K562 (cell line): Measurements from ENCODE around the gene PRKAR1B. TPM values are rescaled to one million over a fixed set of nuclear protein-coding genes. Genes with fewer than 3 reads are reported as not detected.

Source experiments
- ATAC-seq: fragments of 200-7000 bp; cut with Tn5 transposase; 3 replicates; pipeline ENCODE4 v1.9.1; 2020; ENCODE audit warnings: moderate library complexity
- BruUV-seq: library from RNA; stranded (reverse); fragments of 400-500 nt; replicated peaks from 2 replicates; lab custom pipeline; 2021; lab: Mats Ljungman, UMichigan
- CTCF ChIA-PET: fragments of 300-600 bp; formaldehyde crosslinking; extraction: SDS; loops from one replicate; lab custom pipeline; 2021; ENCODE audit warnings: low intra/inter-chr PET ratio; lab: Yijun Ruan, JAX
- POLR2A ChIA-PET: fragments of 300-600, 350-650 bp; sonication (Branson Sonifier 250); formaldehyde crosslinking; extraction: SDS; loops from one replicate; lab custom pipeline; 2021; ENCODE audit warnings: antibody characterized with exemption, inconsistent platforms; lab: Yijun Ruan, JAX
- DNase-seq, 4 experiments: peaks; one replicate each; pipeline versions ENCODE4 v3.0.0 to v3.0.0-alpha.2; 2011 to 2018; ENCODE audit warnings: low spot score in 3 of 4, mixed read lengths in 3 of 4; ENCODE audit errors: extremely low read depth in 1 of 4
- FAIRE-seq: peaks from 2 replicates; lab custom pipeline; 2011; peaks lifted over from hg19 to GRCh38; lab: Jason Lieb, UNC
- H2AFZ ChIP-seq: 2 replicates; pipeline ENCODE4 v1.6.0; 2011; ENCODE audit warnings: low read depth, low read length, control low read depth, inconsistent platforms
- H3K27ac ChIP-seq: fragments of 200-600 bp; 3 replicates; pipeline ENCODE4 v1.8.0; 2011; ENCODE audit warnings: low read depth, mild to moderate bottlenecking, control low read depth, inconsistent platforms, low read length, moderate library complexity, mixed read lengths; ENCODE audit errors: extremely low read depth
- H3K27me3 ChIP-seq, 2 experiments: fragments of 300-600 bp in 1 of 2; 2 replicates in 1 of 2; 3 replicates in 1 of 2; pipeline versions ENCODE4 v1.6.0 to v1.8.0; 2011; ENCODE audit warnings: inconsistent platforms in 2 of 2, low read length in 2 of 2, mild to moderate bottlenecking in 1 of 2, mixed read lengths in 1 of 2, moderate library complexity in 1 of 2; ENCODE audit not compliant: control insufficient read depth in 2 of 2, insufficient read depth in 2 of 2
- H3K36me3 ChIP-seq: fragments of 300-600 bp; 3 replicates; pipeline ENCODE4 v1.8.0; 2011; ENCODE audit warnings: mild to moderate bottlenecking, low read length, inconsistent platforms; ENCODE audit not compliant: control insufficient read depth, insufficient read depth
- H3K4me1 ChIP-seq, 2 experiments: fragments of 200-600 bp in 1 of 2; replicated peaks in 1 of 2; 2 replicates in 1 of 2; 3 replicates in 1 of 2; pipeline versions ENCODE4 v1.5.1 to v1.8.0; 2011; ENCODE audit warnings: inconsistent platforms in 2 of 2, low read length in 2 of 2, mild to moderate bottlenecking in 1 of 2, mixed read lengths in 1 of 2, moderate library complexity in 1 of 2; ENCODE audit not compliant: control insufficient read depth in 2 of 2, insufficient read depth in 2 of 2
- H3K4me2 ChIP-seq: 2 replicates; pipeline ENCODE4 v1.6.1; 2011; ENCODE audit warnings: low read length, control low read depth, inconsistent platforms, mixed read lengths; ENCODE audit not compliant: insufficient read depth
- H3K4me3 ChIP-seq: fragments of 200-600 bp; sonication (generic), shearing (Covaris generic); 2 replicates; pipeline ENCODE4 v1.5.1; 2016; ENCODE audit warnings: control low read depth, inconsistent platforms
- H3K79me2 ChIP-seq: fragments of 200-600 bp; 3 replicates; pipeline ENCODE4 v1.8.0; 2011; ENCODE audit warnings: low read length, inconsistent platforms; ENCODE audit not compliant: control insufficient read depth, insufficient read depth
- H3K9ac ChIP-seq, 2 experiments: 2 replicates each; pipeline versions ENCODE4 v1.6.0 to v1.6.1; 2011; ENCODE audit warnings: low read depth in 2 of 2, low read length in 2 of 2, control low read depth in 1 of 2, inconsistent platforms in 1 of 2, mild to moderate bottlenecking in 1 of 2, mixed read lengths in 1 of 2; ENCODE audit not compliant: insufficient read depth in 1 of 2
- H3K9me1 ChIP-seq: one replicate; pipeline ENCODE4 v1.6.0; 2011; ENCODE audit warnings: inconsistent platforms, mild to moderate bottlenecking, low read length, moderate library complexity; ENCODE audit not compliant: control insufficient read depth, insufficient read depth
- H3K9me3 ChIP-seq: replicated peaks from 2 replicates; pipeline ENCODE4 v1.5.1; 2011; ENCODE audit warnings: low read depth, low read length, inconsistent platforms; ENCODE audit not compliant: control insufficient read depth, insufficient read depth
- H4K20me1 ChIP-seq: replicated peaks from 2 replicates; pipeline ENCODE4 v1.6.1; 2011; ENCODE audit warnings: low read length, inconsistent platforms, mixed read lengths; ENCODE audit not compliant: control insufficient read depth, insufficient read depth
- BHLHE40 ChIP-seq: IDR thresholded peaks from 2 replicates; pipeline ENCODE4 v1.6.1; 2011; ENCODE audit warnings: low read length, improper control_type of control experiment
- CBFA2T3 ChIP-seq: fragments of 450-650 bp; IDR thresholded peaks from 2 replicates; pipeline ENCODE4 v1.6.1; 2017
- CEBPB ChIP-seq: fragments of 450-650 bp; IDR thresholded peaks from 2 replicates; pipeline ENCODE4 v1.6.1; 2016; ENCODE audit warnings: missing genetic modification characterization, missing compliant biosample characterization
- DACH1 ChIP-seq: fragments of 450-650 bp; IDR thresholded peaks from 2 replicates; pipeline ENCODE4 v1.6.1; 2018; ENCODE audit not compliant: partially characterized antibody
- HNRNPL ChIP-seq: fragments of 200-400 bp; formaldehyde crosslinking; IDR thresholded peaks from 2 replicates; pipeline ENCODE4 v1.6.1; 2017; ENCODE audit warnings: low read depth, mild to moderate bottlenecking, low read length
- MTA3 ChIP-seq: fragments of 450-650 bp; formaldehyde crosslinking; IDR thresholded peaks from 2 replicates; pipeline ENCODE4 v1.6.1; 2017; ENCODE audit warnings: mild to moderate bottlenecking, borderline replicate concordance
- SMARCA4 ChIP-seq: fragments of 450-650 bp; IDR thresholded peaks from 2 replicates; pipeline ENCODE4 v1.6.1; 2016
- ZKSCAN1 ChIP-seq: fragments of 150-350 bp; IDR thresholded peaks from 2 replicates; pipeline ENCODE4 v1.6.1; 2016; ENCODE audit warnings: low read depth, low read length
- ZNF253 ChIP-seq: fragments of 250-450 bp; sonication (Bioruptor Pico); conservative IDR thresholded peaks from 2 replicates; pipeline ENCODE4 v1.6.1; 2021; ENCODE audit warnings: mild to moderate bottlenecking
- ZNF589 ChIP-seq: fragments of 200-800 bp; sonication (Bioruptor generic); IDR thresholded peaks from 2 replicates; pipeline ENCODE4 v1.6.1; 2016; ENCODE audit warnings: low read depth, missing genetic modification characterization, missing compliant biosample characterization
- WGBS: fragments of 100-300 bp; shearing (Covaris generic); methylation state at CpG from one replicate; pipeline ENCODE4 v1.1.6; 2016; ENCODE audit warnings: low coverage, mixed read lengths; ENCODE audit not compliant: insufficient coverage; ENCODE audit errors: missing lambda C conversion rate; 5-methylcytosine and 5-hydroxymethylcytosine counted together
- in situ Hi-C: fragments of 300-500 bp; cut with MboI; formaldehyde crosslinking; loops from 4 replicates; pipeline ENCODE4 v1.15.0; 2018; ENCODE audit warnings: inconsistent platforms, mixed read lengths
- intact Hi-C: fragments of 100-400 bp; cut with micrococcal nuclease; formaldehyde crosslinking; loops from 2 replicates; pipeline ENCODE4 v1.14.2; 2022
- polyA plus RNA-seq, 8 experiments: library from polyadenylated mRNA; depleted of rRNA in 4 of 8; stranded (reverse) in 5 of 8; unstranded in 3 of 8; fragments of >200 nt; fragmentation: Nextera tagmentation in 2 of 8; fragmentation: Illumina TruSeq in 1 of 8; extraction: Ambion mirVana in 2 of 8; extraction: Trizol in 1 of 8; gene quantifications; 2 replicates each; pipeline versions ENCODE4 v1.2.1 to v1.2.3, GENCODE V29; 2011 to 2014; ENCODE audit warnings: inconsistent platforms in 1 of 8, missing spikeins in 1 of 8
- total RNA-seq, 7 experiments: library from RNA; depleted of rRNA in 6 of 7; stranded (reverse); fragments of >200 nt in 6 of 7; fragmentation: Illumina TruSeq in 2 of 7; extraction: Trizol in 2 of 7; gene quantifications; 2 replicates each; pipeline versions ENCODE4 v1.2.1 to v1.2.3, GENCODE V29; 2011 to 2021; ENCODE audit warnings: low replicate concordance in 1 of 7
- TF ChIP-seq, protein P1 (sequence below): sonication (generic); formaldehyde crosslinking; IDR thresholded peaks from 2 replicates; pipeline ENCODE4 v1.8.0; 2023; ENCODE audit warnings: mild to moderate bottlenecking, missing genetic modification reagents
- TF ChIP-seq, protein P2 (sequence below): fragments of 250-450 bp; sonication (Bioruptor Pico); IDR thresholded peaks from 2 replicates; pipeline ENCODE4 v1.9.0; 2021; ENCODE audit warnings: mild to moderate bottlenecking
- TF ChIP-seq, protein P3 (sequence below): fragments of 200-800 bp; sonication (Bioruptor generic); IDR thresholded peaks from 2 replicates; pipeline ENCODE4 v1.6.1; 2017; ENCODE audit warnings: missing genetic modification characterization, missing compliant biosample characterization

The PRKAR1B gene
- total and polyA plus RNA-seq, 9 of the 15 experiments (the other 6 are each of a cell fraction or from before 2014, with no cell fraction given): 0.99 to 30.5 (median 12.7) TPM

DNA sequence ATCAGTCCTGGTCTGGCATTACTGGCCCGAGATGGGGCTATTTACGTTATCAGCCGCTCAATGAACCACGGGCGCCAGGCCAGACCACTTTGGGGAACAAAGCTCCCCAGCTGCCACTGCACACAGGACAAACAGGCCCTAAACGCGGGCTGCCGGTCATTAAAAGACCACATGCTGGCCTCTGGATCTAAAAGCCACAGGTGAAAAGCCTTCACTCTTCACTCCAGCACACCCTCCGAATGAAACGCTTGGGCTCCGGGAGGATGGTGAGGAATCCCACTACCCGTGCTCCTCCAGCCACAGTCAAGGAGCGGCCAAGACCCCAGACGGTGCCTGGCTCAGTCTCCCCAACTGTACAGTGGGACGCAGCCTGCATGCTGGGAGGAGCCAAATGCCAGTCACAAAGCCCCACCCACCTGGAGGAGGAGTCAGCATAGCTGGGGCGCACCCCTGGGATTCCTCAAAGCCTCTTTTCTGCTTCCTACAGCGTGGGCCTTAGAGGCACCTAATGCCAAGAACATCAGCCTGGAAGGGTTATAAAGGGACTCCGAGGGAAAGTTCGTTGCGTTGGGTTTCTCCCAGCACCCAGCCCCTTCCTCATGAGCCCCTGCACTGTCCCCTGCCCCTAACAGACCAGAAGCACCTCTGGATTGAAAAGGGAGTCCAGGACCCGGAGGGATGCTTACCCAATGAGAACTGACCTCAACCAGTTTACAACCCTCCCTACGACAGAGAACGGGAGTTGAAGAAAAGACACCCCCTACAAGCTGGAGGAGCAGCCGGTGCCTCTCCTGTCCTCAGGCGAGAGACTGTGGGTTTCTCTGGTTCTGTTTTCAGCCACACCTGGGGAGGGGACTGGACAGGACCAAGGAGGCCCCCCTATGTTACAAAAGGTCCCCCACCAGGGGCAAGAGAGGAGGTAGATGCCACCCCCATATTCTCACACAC is 212.2 kb downstream of the PRKAR1B start (continued):
- TF ChIP-seq, protein P1, sequence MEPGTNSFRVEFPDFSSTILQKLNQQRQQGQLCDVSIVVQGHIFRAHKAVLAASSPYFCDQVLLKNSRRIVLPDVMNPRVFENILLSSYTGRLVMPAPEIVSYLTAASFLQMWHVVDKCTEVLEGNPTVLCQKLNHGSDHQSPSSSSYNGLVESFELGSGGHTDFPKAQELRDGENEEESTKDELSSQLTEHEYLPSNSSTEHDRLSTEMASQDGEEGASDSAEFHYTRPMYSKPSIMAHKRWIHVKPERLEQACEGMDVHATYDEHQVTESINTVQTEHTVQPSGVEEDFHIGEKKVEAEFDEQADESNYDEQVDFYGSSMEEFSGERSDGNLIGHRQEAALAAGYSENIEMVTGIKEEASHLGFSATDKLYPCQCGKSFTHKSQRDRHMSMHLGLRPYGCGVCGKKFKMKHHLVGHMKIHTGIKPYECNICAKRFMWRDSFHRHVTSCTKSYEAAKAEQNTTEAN (CRISPR knock-in tag): no peak
- no peak for TF ChIP-seq ZNF253

DNA sequence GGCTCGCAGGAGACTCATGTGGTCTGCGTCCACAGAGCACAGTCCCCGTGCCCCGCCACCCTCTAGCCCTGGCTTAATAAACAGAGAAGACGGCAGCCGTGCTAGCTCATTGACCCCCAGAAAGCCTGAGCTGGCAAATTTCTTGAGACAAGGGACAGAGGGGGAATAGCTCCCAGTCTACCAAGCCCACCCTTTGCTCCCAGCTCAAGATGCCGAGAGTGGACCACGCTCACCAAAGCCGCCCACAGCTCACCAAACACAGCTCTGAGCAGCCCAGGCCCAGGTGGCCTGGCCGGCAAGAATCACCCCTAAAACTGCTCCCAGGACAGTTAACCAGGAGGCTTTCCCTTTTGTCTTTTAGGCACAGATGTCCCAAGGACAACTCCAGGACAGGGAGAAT is 212.8 kb downstream of the PRKAR1B start:
- no peak overlapping the region for H2AFZ ChIP-seq
- H3K9ac ChIP-seq: no peak overlapping the region
- no peaks in the 10 kb centered on the region for H3K9me1 ChIP-seq
- peaks cover 13% of the 10 kb centered on the region; the same call in 1 of the 2 replicates for H4K20me1 ChIP-seq
- H3K4me3 ChIP-seq: no peak overlapping the region
- no peak overlapping the region for H3K27ac ChIP-seq
- H3K36me3 ChIP-seq: no peaks in the 10 kb centered on the region
- DNase-seq (no peak), ATAC-seq (no peak), FAIRE-seq (no peak)
- CTCF ChIA-PET: interaction anchor here (0.6 to 0.7 kb wide), 2 partner anchors 20 to 182 kb away, joined by 3 read pairs; no protein-coding TSS in a partner anchor
- H3K27me3 ChIP-seq: no peaks in the 10 kb centered on the region; a peak in 1 of 5 replicates
- intact Hi-C loops (no loop called here), in situ Hi-C loops (no loop called here)
- peaks cover 7% of the 10 kb centered on the region; the same call in 1 of the 3 replicates for H3K79me2 ChIP-seq
- no peak overlapping the region for H3K4me2 ChIP-seq
- peaks cover 0 to 43% of the 10 kb centered on the region in 2 experiments; a peak in 3 of 5 replicates for H3K4me1 ChIP-seq
- no TSS peak for BruUV-seq
- 73% methylated on average over 10 of the region's 10 CpGs for WGBS
- POLR2A ChIA-PET: interaction anchor here (1.8 kb wide), 1 partner anchor 9 kb away, joined by 6 read pairs; no protein-coding TSS in a partner anchor
- H3K9me3 ChIP-seq: no peaks in the 10 kb centered on the region
- no peak for TF ChIP-seq SMARCA4
- TF ChIP-seq CBFA2T3: no peak
- TF ChIP-seq HNRNPL: no peak
- no peak for TF ChIP-seq DACH1
- TF ChIP-seq ZNF589 (CRISPR knock-in tag): no peak
- no peak for TF ChIP-seq ZKSCAN1
- TF ChIP-seq, protein P2, sequence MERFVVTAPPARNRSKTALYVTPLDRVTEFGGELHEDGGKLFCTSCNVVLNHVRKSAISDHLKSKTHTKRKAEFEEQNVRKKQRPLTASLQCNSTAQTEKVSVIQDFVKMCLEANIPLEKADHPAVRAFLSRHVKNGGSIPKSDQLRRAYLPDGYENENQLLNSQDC: no peak
- TF ChIP-seq CEBPB (tag): no peak
- no peak for TF ChIP-seq BHLHE40
- TF ChIP-seq, protein P3, sequence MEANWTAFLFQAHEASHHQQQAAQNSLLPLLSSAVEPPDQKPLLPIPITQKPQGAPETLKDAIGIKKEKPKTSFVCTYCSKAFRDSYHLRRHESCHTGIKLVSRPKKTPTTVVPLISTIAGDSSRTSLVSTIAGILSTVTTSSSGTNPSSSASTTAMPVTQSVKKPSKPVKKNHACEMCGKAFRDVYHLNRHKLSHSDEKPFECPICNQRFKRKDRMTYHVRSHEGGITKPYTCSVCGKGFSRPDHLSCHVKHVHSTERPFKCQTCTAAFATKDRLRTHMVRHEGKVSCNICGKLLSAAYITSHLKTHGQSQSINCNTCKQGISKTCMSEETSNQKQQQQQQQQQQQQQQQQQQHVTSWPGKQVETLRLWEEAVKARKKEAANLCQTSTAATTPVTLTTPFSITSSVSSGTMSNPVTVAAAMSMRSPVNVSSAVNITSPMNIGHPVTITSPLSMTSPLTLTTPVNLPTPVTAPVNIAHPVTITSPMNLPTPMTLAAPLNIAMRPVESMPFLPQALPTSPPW (CRISPR knock-in tag): no peak
- TF ChIP-seq MTA3: no peak
